NCI-H187 treated with DMSO at 0.1 percent for 48 hours (cell line): Measurements from ENCODE around the gene ACTG1.

ENCODE experiments used
- DNase-seq: peaks from one replicate; lab custom pipeline; 2025; lab: John Stamatoyannopoulos, UW

Gene ACTG1

GRCh38 chr17:81512562-81513371 lies at the start of gene ACTG1:
TSS of gene ACTG1 (minus strand) at chr17:81512799. CDS start at chr17:81512354, 445 bp downstream.
- no peak for DNase-seq

GRCh38 chr17:81561494-81561885 lies 48.9 kb upstream of the ACTG1 start:
- no peak for DNase-seq

GRCh38 chr17:81558941-81559806 lies 46.6 kb upstream of the ACTG1 start:
- no peak for DNase-seq

GRCh38 chr17:81558115-81558468 lies 45.5 kb upstream of the ACTG1 start:
- no peak for DNase-seq

- no peak for DNase-seq
Measured at GRCh38 chr17:81557276-81558114, 44.9 kb upstream of the ACTG1 start.

- DNase-seq = no peak
Measured at GRCh38 chr17:81556863-81557262, 44.3 kb upstream of the ACTG1 start.

GRCh38 chr17:81556175-81556691 lies 43.6 kb upstream of the ACTG1 start:
- no peak for DNase-seq

- no peak for DNase-seq
Measured at GRCh38 chr17:81553616-81554181, 41.1 kb upstream of the ACTG1 start.

- peak; percentile 66 for DNase-seq
Measured at GRCh38 chr17:81553018-81553615, 40.5 kb upstream of the ACTG1 start.

GRCh38 chr17:81552244-81553017 lies 39.8 kb upstream of the ACTG1 start, which contains the start of gene FAAP100:
TSS of gene FAAP100 (minus strand) at chr17:81552353. CDS start at chr17:81552330, 23 bp downstream.
- no peak for DNase-seq

GRCh38 chr17:81551458-81552243 lies 39.1 kb upstream of the ACTG1 start:
- no peak for DNase-seq

GRCh38 chr17:81550830-81551457 lies 38.3 kb upstream of the ACTG1 start:
- DNase-seq = no peak

- DNase-seq = no peak
Measured at GRCh38 chr17:81550285-81550684, 37.7 kb upstream of the ACTG1 start.

GRCh38 chr17:81549826-81550225 lies 37.2 kb upstream of the ACTG1 start:
- DNase-seq = no peak

GRCh38 chr17:81549031-81549557 lies 36.5 kb upstream of the ACTG1 start:
- DNase-seq = no peak

- DNase-seq = no peak
Measured at GRCh38 chr17:81547614-81547982, 35.0 kb upstream of the ACTG1 start.

GRCh38 chr17:81546906-81547613 lies 34.5 kb upstream of the ACTG1 start:
- no peak for DNase-seq
